NCI-H1105 treated with DMSO at 0.1 percent for 48 hours (cell line): ENCODE results near the gene MAP3K10.
"Not testable (repeated sequence)": the region's sequence is repeated elsewhere in the genome, so short reads cannot be mapped to it uniquely, and the experiment has no call there.

Source experiments
- DNase-seq: peaks from one replicate; lab custom pipeline; 2025; lab: John Stamatoyannopoulos, UW

MAP3K10 gene

GRCh38 chr19:40217027-40217810, 26.0 kb downstream of the MAP3K10 start:
- peak; percentile 78 for DNase-seq

- no peak for DNase-seq
These were observed 27.0 kb downstream of the MAP3K10 start, which contains the start of gene TTC9B for GRCh38 chr19:40217934-40218890. Gene TTC9B, minus strand, starts transcription at chr19:40218384. Its CDS starts 3 bp downstream, at chr19:40218381.

GRCh38 chr19:40219029-40219428, 27.8 kb downstream of the MAP3K10 start:
- not testable (repeated sequence) for DNase-seq

- peak; percentile 62 for DNase-seq
These were observed 28.6 kb downstream of the MAP3K10 start for GRCh38 chr19:40219721-40220276.

- DNase-seq: no peak
These were observed 29.4 kb downstream of the MAP3K10 start for GRCh38 chr19:40220674-40221073.

GRCh38 chr19:40221858-40222619, 30.8 kb downstream of the MAP3K10 start:
- peak; percentile 62 for DNase-seq

- DNase-seq: no peak
These were observed 32.1 kb downstream of the MAP3K10 start for GRCh38 chr19:40223135-40223822.

- DNase-seq: no peak
These were observed 33.3 kb downstream of the MAP3K10 start for GRCh38 chr19:40224342-40225150.

GRCh38 chr19:40225440-40226305, 34.4 kb downstream of the MAP3K10 start:
- DNase-seq: no peak

GRCh38 chr19:40228346-40228745, 37.1 kb downstream of the MAP3K10 start:
- no peak for DNase-seq

- DNase-seq: no peak
These were observed 37.6 kb downstream of the MAP3K10 start for GRCh38 chr19:40228863-40229262.

- no peak for DNase-seq
These were observed 38.3 kb downstream of the MAP3K10 start for GRCh38 chr19:40229484-40229883.

GRCh38 chr19:40229926-40230417, 38.7 kb downstream of the MAP3K10 start:
- no peak for DNase-seq

GRCh38 chr19:40231057-40231456, 39.8 kb downstream of the MAP3K10 start:
- DNase-seq: no peak

GRCh38 chr19:40231544-40232424, 40.6 kb downstream of the MAP3K10 start:
- no peak for DNase-seq

GRCh38 chr19:40232479-40232878, 41.3 kb downstream of the MAP3K10 start:
- DNase-seq: no peak

- DNase-seq: no peak
These were observed 42.0 kb downstream of the MAP3K10 start for GRCh38 chr19:40232949-40233810.
